MM.1S (cell line): ENCODE data around the gene PNPLA7.

Experiments
- CTCF ChIP-seq: fragments of 300-600 bp; sonication (generic); IDR thresholded peaks from 2 replicates; pipeline ENCODE4 v1.5.1; 2016; ENCODE audit warnings: antibody characterized with exemption, low read length, mixed read lengths
- EZH2 ChIP-seq: fragments of 300-600 bp; sonication (generic); optimal IDR thresholded peaks from 2 replicates; pipeline ENCODE3; 2017; ENCODE audit warnings: low read depth, mild to moderate bottlenecking, antibody characterized with exemption, low read length, mixed read lengths
- EZH2phosphoT487 ChIP-seq: fragments of 300-600 bp; sonication (generic); IDR thresholded peaks from 2 replicates; pipeline ENCODE4 v1.6.1; 2018; ENCODE audit warnings: antibody characterized with exemption, low read length

GRCh38 chr9:137467896-137468295 lies 82.3 kb downstream of the PNPLA7 start:
- no peak for TF ChIP-seq CTCF
- no peak for TF ChIP-seq EZH2phosphoT487
- no peak for TF ChIP-seq EZH2
